ENCODE data around the gene SPSB1. TPM values are rescaled to one million over a fixed set of nuclear protein-coding genes. Genes with fewer than 3 reads are reported as not detected.
A peak's percentile ranks its signal among the peaks of the same experiment; 100 is the strongest.

SPSB1 gene
- total RNA-seq, 1 experiment from 2014 or later = 2.9 TPM

DNA sequence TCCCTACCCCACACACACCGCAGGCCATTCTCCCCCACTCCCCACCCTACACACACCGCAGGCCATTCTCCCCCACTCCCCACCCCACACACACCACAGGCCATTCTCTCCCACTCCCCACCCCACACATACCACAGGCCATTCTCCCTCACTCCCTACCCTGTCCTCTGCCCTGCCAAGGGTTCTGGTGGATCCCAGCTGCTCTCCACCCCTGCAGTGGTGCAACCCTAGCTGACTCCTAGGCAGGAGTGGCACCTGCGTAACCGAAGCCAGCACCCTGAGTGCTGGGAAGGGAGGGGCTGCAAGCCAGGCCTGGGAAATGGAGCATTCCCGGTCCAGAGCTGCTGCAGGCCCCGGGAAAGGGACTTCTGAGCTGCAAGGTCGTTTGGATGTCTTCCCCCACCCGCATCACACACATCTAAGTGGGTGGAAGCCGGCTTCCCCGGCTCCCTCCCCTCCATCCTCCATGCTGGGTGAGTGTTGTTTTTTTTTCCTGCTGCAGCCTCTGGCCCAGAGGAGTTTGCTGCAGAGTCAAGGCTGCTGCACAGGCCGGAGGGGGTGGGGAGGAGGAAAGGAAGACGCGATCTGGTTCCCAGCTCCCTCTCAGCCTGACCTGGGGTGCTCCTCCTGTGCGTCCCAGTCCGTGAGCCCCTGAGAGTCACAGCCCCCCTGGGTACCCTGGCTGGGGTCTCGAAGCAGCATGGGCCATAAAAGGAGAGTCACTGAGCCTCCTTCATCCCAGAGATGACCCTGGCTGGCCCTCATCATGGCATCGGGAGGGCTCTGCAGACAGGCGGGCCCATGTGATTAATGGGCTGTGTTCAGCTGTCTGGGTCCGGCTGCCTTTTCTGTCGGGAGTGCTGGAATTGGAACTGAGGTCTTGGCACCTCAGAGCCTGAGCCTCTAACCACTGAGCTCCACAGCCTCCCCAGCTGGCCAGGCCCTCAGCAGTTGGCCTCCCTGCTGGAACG is 42.0 kb upstream of the SPSB1 start:
- no peaks in the 10 kb centered on the region for H4K20me1 ChIP-seq (ENCODE audit: control insufficient read depth, insufficient read depth, insufficient read length)
- Mint-ChIP-seq H3K36me3 (ENCODE audit: insufficient read depth in 1 of 3, low read depth in 3 of 3) (no peaks in the 10 kb centered on the region; a peak in 1 of 7 replicates), H3K4me1 (peaks cover 36 to 64% of the 10 kb centered on the region in 2 experiments), H3K4me3 (peak overlapping the region in 1 of 2 experiments; percentile 14; a peak in 2 of 5 replicates), H3K27me3 (ENCODE audit: low read depth) (no peaks in the 10 kb centered on the region), H3K27ac (no peak overlapping the region; a peak in 1 of 7 replicates), H3K9me3 (no peaks in the 10 kb centered on the region)
- no peaks in the 10 kb centered on the region for H3K27me3 ChIP-seq (ENCODE audit: insufficient read depth, low read length)
- no peak overlapping the region for H3K27ac ChIP-seq (ENCODE audit: insufficient read length, low read depth, low read length)
- H4K8ac ChIP-seq (replicated peaks; ENCODE audit: insufficient read length, low read depth, low read length) = no peak overlapping the region
- H2BK12ac ChIP-seq (ENCODE audit: insufficient read length, low read depth, low read length) = no peak overlapping the region
- no peak overlapping the region for H4K91ac ChIP-seq (ENCODE audit: insufficient read length, low read depth, low read length)
- no peaks in the 10 kb centered on the region for H3K9me3 ChIP-seq (ENCODE audit: control insufficient read depth, low read depth, low read length)
- H2BK15ac ChIP-seq (ENCODE audit: low read depth, low read length) = no peak overlapping the region
- H3T11ph ChIP-seq (ENCODE audit: low read length) = no peak overlapping the region
- no peak overlapping the region for H3K9ac ChIP-seq (ENCODE audit: extremely low read depth, insufficient read length, low read length)
- H3K79me1 ChIP-seq (ENCODE audit: insufficient read depth, low read depth, low read length, poor library complexity, severe bottlenecking) = no peaks in the 10 kb centered on the region
- no peak overlapping the region for H2AK5ac ChIP-seq (ENCODE audit: insufficient read length, low read length)
- no peak overlapping the region for H2BK5ac ChIP-seq (ENCODE audit: insufficient read length, low read length)
- H3K4me1 ChIP-seq (ENCODE audit: insufficient read depth, low read length) = peaks cover 7% of the 10 kb centered on the region
- no peak overlapping the region for H3K4ac ChIP-seq (ENCODE audit: low read depth, low read length)
- TF ChIP-seq, protein P1, sequence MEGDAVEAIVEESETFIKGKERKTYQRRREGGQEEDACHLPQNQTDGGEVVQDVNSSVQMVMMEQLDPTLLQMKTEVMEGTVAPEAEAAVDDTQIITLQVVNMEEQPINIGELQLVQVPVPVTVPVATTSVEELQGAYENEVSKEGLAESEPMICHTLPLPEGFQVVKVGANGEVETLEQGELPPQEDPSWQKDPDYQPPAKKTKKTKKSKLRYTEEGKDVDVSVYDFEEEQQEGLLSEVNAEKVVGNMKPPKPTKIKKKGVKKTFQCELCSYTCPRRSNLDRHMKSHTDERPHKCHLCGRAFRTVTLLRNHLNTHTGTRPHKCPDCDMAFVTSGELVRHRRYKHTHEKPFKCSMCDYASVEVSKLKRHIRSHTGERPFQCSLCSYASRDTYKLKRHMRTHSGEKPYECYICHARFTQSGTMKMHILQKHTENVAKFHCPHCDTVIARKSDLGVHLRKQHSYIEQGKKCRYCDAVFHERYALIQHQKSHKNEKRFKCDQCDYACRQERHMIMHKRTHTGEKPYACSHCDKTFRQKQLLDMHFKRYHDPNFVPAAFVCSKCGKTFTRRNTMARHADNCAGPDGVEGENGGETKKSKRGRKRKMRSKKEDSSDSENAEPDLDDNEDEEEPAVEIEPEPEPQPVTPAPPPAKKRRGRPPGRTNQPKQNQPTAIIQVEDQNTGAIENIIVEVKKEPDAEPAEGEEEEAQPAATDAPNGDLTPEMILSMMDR (conservative IDR thresholded peaks at IDR 0.05) = no peak
- no peak overlapping the region for H3K18ac ChIP-seq (ENCODE audit: insufficient read length, low read depth, low read length)
- no CpG with 5 or more reads among the region's 21 CpGs for WGBS (ENCODE audit: extremely low coverage, insufficient read length, low lambda C conversion rate)
- H4K5ac ChIP-seq (ENCODE audit: insufficient read length, low read depth, low read length) = no peak overlapping the region
- H2AFZ ChIP-seq (ENCODE audit: low read length) = no peak overlapping the region
- no peak overlapping the region for H3K14ac ChIP-seq (ENCODE audit: insufficient read depth, low read length)
- no peak for DNase-seq
- no peak overlapping the region for H2BK20ac ChIP-seq (ENCODE audit: low read depth, low read length, poor library complexity, severe bottlenecking)
- no peaks in the 10 kb centered on the region for H3K79me2 ChIP-seq (ENCODE audit: insufficient read depth, low read length)
- H2BK120ac ChIP-seq (ENCODE audit: low read depth, low read length, poor library complexity, severe bottlenecking) = no peak overlapping the region
- peaks cover 4% of the 10 kb centered on the region for H3K23me2 ChIP-seq (ENCODE audit: insufficient read length, low read depth, low read length, poor library complexity, severe bottlenecking)
- no peak overlapping the region for H3K23ac ChIP-seq (ENCODE audit: insufficient read length, low read depth, low read length)
- no peak overlapping the region for H3K4me2 ChIP-seq (ENCODE audit: insufficient read depth, insufficient read length, low read length)
- H3K56ac ChIP-seq (ENCODE audit: insufficient read length, low read depth, low read length) = no peak overlapping the region

Data from H9 (cell line).